HepG2 (cell line): Measurements from ENCODE around the gene CEACAM21. TPM values are rescaled to one million over a fixed set of nuclear protein-coding genes. Genes with fewer than 3 reads are reported as not detected.

Experiments used
- ATAC-seq: fragments of 200-7000 bp; cut with Tn5 transposase; 3 replicates; pipeline ENCODE4 v1.9.1; 2020; ENCODE audit warnings: mild to moderate bottlenecking, moderate library complexity
- BruUV-seq: library from RNA; stranded (reverse); fragments of 400-500 nt; replicated peaks from 2 replicates; lab custom pipeline; 2021; lab: Mats Ljungman, UMichigan
- CTCF ChIA-PET: fragments of 300-600 bp; formaldehyde crosslinking; extraction: SDS; loops from one replicate; lab custom pipeline; 2021; ENCODE audit warnings: low total read pairs, inconsistent platforms, low intra/inter-chr PET ratio; lab: Yijun Ruan, JAX
- POLR2A ChIA-PET: fragments of 350-600 bp; sonication (Branson Sonifier 250); formaldehyde crosslinking; loops from one replicate; lab custom pipeline; 2020; ENCODE audit warnings: antibody characterized with exemption, inconsistent platforms; lab: Yijun Ruan, JAX
- DNase-seq: peaks from one replicate; pipeline ENCODE4 v3.0.0-alpha.2; 2015; ENCODE audit warnings: low spot score
- FAIRE-seq: peaks from 3 replicates; lab custom pipeline; 2011; peaks lifted over from hg19 to GRCh38; lab: Jason Lieb, UNC
- H2AFZ ChIP-seq: one replicate; pipeline ENCODE4 v1.6.1; 2011; ENCODE audit warnings: low read length, inconsistent platforms
- H3K27ac ChIP-seq: fragments of 300-600 bp; 3 replicates; pipeline ENCODE4 v1.8.0; 2011; ENCODE audit warnings: mixed run types, mild to moderate bottlenecking, mixed read lengths, low read length, inconsistent platforms; ENCODE audit not compliant: insufficient read depth; ENCODE audit errors: extremely low read length
- H3K27me3 ChIP-seq, 2 experiments: fragments of 200-600 bp in 1 of 2; 2 replicates in 1 of 2; 3 replicates in 1 of 2; pipeline versions ENCODE4 v1.6.0 to v1.8.0; 2011; ENCODE audit warnings: low read length in 2 of 2, mild to moderate bottlenecking in 2 of 2, moderate library complexity in 2 of 2, inconsistent platforms in 1 of 2; ENCODE audit not compliant: insufficient read depth in 2 of 2, control insufficient read depth in 1 of 2
- H3K36me3 ChIP-seq, 2 experiments: fragments of 200-600 bp in 1 of 2; replicated peaks in 1 of 2; 2 replicates in 1 of 2; 3 replicates in 1 of 2; pipeline versions ENCODE4 v1.5.1 to v1.8.0; 2011; ENCODE audit warnings: low read length in 2 of 2, inconsistent platforms in 1 of 2; ENCODE audit not compliant: insufficient read depth in 2 of 2, control insufficient read depth in 1 of 2
- H3K4me1 ChIP-seq: 2 replicates; pipeline ENCODE4 v1.5.1; 2012; ENCODE audit warnings: low read length, inconsistent platforms; ENCODE audit not compliant: insufficient read depth
- H3K4me2 ChIP-seq: 2 replicates; pipeline ENCODE4 v1.6.0; 2011; ENCODE audit warnings: low read depth, low read length, inconsistent platforms
- H3K4me3 ChIP-seq, 3 experiments: fragments of 200-600 bp in 1 of 3; sonication (generic), shearing (Covaris generic) in 1 of 3; replicated peaks in 1 of 3; 2 replicates each; pipeline ENCODE4 v1.5.1; 2011 to 2016; ENCODE audit warnings: low read length in 3 of 3, inconsistent platforms in 2 of 3, low read depth in 2 of 3, mild to moderate bottlenecking in 2 of 3, control low read depth in 1 of 3, mixed read lengths in 1 of 3; ENCODE audit not compliant: insufficient read depth in 1 of 3
- H3K79me2 ChIP-seq: one replicate; pipeline ENCODE4 v1.6.1; 2011; ENCODE audit warnings: low read length, inconsistent platforms; ENCODE audit not compliant: insufficient read depth
- H3K9ac ChIP-seq: 2 replicates; pipeline ENCODE4 v1.6.0; 2011; ENCODE audit warnings: mild to moderate bottlenecking, low read depth, low read length, inconsistent platforms; ENCODE audit not compliant: insufficient read depth
- H3K9me3 ChIP-seq: 2 replicates; pipeline ENCODE4 v1.5.1; 2012; ENCODE audit warnings: mild to moderate bottlenecking, low read length
- H4K20me1 ChIP-seq: 2 replicates; pipeline ENCODE4 v1.6.0; 2011; ENCODE audit warnings: inconsistent platforms, mild to moderate bottlenecking, low read length, moderate library complexity; ENCODE audit not compliant: insufficient read depth
- ARID5B ChIP-seq: IDR thresholded peaks from 2 replicates; pipeline ENCODE4 v1.4.0; 2020; ENCODE audit warnings: mild to moderate bottlenecking, missing genetic modification reagents
- DBP ChIP-seq: sonication (generic); formaldehyde crosslinking; IDR thresholded peaks from 2 replicates; pipeline ENCODE4 v1.4.0; 2020; ENCODE audit warnings: missing genetic modification reagents; ENCODE audit errors: not compliant biosample characterization
- MTF2 ChIP-seq: sonication (generic); formaldehyde crosslinking; IDR thresholded peaks from 2 replicates; pipeline ENCODE4 v1.5.0; 2020; ENCODE audit warnings: missing genetic modification reagents, borderline replicate concordance
- MXD3 ChIP-seq: IDR thresholded peaks from 2 replicates; pipeline ENCODE4 v1.6.1; 2016; ENCODE audit warnings: mild to moderate bottlenecking, missing biosample characterization, missing genetic modification reagents
- PCBP2 ChIP-seq: fragments of 200-400 bp; formaldehyde crosslinking; optimal IDR thresholded peaks from 2 replicates; pipeline ENCODE3; 2018; ENCODE audit warnings: low read length, low read depth; ENCODE audit not compliant: poor library complexity, severe bottlenecking
- SRSF9 ChIP-seq: fragments of 200-400 bp; formaldehyde crosslinking; IDR thresholded peaks from 2 replicates; pipeline ENCODE4 v1.6.1; 2018; ENCODE audit warnings: borderline replicate concordance, mild to moderate bottlenecking, low read depth, low read length; ENCODE audit not compliant: insufficient read depth, poor library complexity, severe bottlenecking
- ZBTB14 ChIP-seq: sonication (generic); formaldehyde crosslinking; IDR thresholded peaks from 2 replicates; pipeline ENCODE4 v1.4.0; 2020; ENCODE audit warnings: missing genetic modification reagents
- ZNF30 ChIP-seq: sonication (generic); formaldehyde crosslinking; IDR thresholded peaks from 2 replicates; pipeline ENCODE4 v1.5.0; 2020; ENCODE audit warnings: mild to moderate bottlenecking, missing genetic modification reagents
- ZNF414 ChIP-seq: sonication (generic); formaldehyde crosslinking; IDR thresholded peaks from 2 replicates; pipeline ENCODE4 v1.5.0; 2020; ENCODE audit warnings: missing genetic modification reagents
- ZNF770 ChIP-seq: sonication (generic); formaldehyde crosslinking; IDR thresholded peaks from 2 replicates; pipeline ENCODE4 v1.5.0; 2020; ENCODE audit warnings: mild to moderate bottlenecking, missing genetic modification reagents
- ZNF878 ChIP-seq: sonication (generic); formaldehyde crosslinking; IDR thresholded peaks from 2 replicates; pipeline ENCODE4 v1.8.1; 2023; ENCODE audit warnings: mild to moderate bottlenecking, missing genetic modification reagents, moderate library complexity
- WGBS: methylation state at CpG from one replicate; pipeline ENCODE4 v1.1.6; 2017; ENCODE audit warnings: low lambda C conversion rate; 5-methylcytosine and 5-hydroxymethylcytosine counted together
- in situ Hi-C: cut with HindIII; loops from 2 replicates; pipeline ENCODE4 v1.10.0; 2017; ENCODE audit warnings: low pct_unique_long_range_greater_than_20kb; ENCODE audit not compliant: extremely low pct_ligation_motif_present
- intact Hi-C: fragments of 100-400 bp; cut with micrococcal nuclease; formaldehyde crosslinking; loops from one replicate; pipeline ENCODE4 v1.10.0; 2022; ENCODE audit not compliant: unreplicated experiment
- polyA plus RNA-seq, 8 experiments: library from polyadenylated mRNA; depleted of rRNA in 3 of 8; stranded (reverse) in 7 of 8; unstranded in 1 of 8; fragments of >200 nt; fragmentation: Illumina TruSeq in 4 of 8; extraction: Trizol in 4 of 8; gene quantifications; 2 replicates each; pipeline versions ENCODE4 v1.2.1 to v1.2.3, GENCODE V29; 2011 to 2016; ENCODE audit warnings: low read depth in 4 of 8, missing spikeins in 1 of 8, mixed read lengths in 1 of 8; ENCODE audit not compliant: insufficient read depth in 1 of 8
- total RNA-seq, 5 experiments: library from RNA; depleted of rRNA; stranded (reverse); fragments of >200 nt; fragmentation: Illumina TruSeq; extraction: Trizol; gene quantifications; 2 replicates each; pipeline ENCODE4 v1.2.3, GENCODE V29; 2016; ENCODE audit warnings: low read depth in 1 of 5

CEACAM21 gene
- total and polyA plus RNA-seq, 2 of the 13 experiments (the other 11 are each of a cell fraction or from before 2014, with no cell fraction given), result 0.05 TPM; not detected in 1

GRCh38 chr19:41547569-41547968 lies 28.4 kb upstream of the CEACAM21 start:
- no peak overlapping the region for H3K4me2 ChIP-seq
- no peak overlapping the region for H2AFZ ChIP-seq
- DNase-seq (no peak), FAIRE-seq (no peak), ATAC-seq (no peak)
- H3K27me3 ChIP-seq, result peaks cover 1 to 33% of the 10 kb centered on the region in 2 experiments; a peak in 3 of 5 replicates
- no peaks in the 10 kb centered on the region for H3K79me2 ChIP-seq
- no peak overlapping the region for H3K27ac ChIP-seq
- WGBS, result 0% methylated on average over 2 of the region's 2 CpGs
- peaks cover 9% of the 10 kb centered on the region for H3K4me1 ChIP-seq
- BruUV-seq, result no TSS peak
- POLR2A ChIA-PET, result no interaction called here
- in situ Hi-C loops, result no loop called here
- no peak overlapping the region for H3K9ac ChIP-seq
- H3K9me3 ChIP-seq, result no peaks in the 10 kb centered on the region
- no peaks in the 10 kb centered on the region for H4K20me1 ChIP-seq
- no peaks in the 10 kb centered on the region for H3K36me3 ChIP-seq
- CTCF ChIA-PET, result no interaction called here
- intact Hi-C loops, result no loop called here
- no peak overlapping the region for H3K4me3 ChIP-seq
- TF ChIP-seq ZNF770 (CRISPR knock-in tag) (no peak), ZNF30 (CRISPR knock-in tag) (no peak), SRSF9 (no peak), ZNF414 (no peak), ARID5B (CRISPR knock-in tag) (no peak), ZBTB14 (CRISPR knock-in tag) (no peak), MXD3 (no peak), MTF2 (no peak), ZNF878 (CRISPR knock-in tag) (no peak), DBP (CRISPR knock-in tag) (no peak), PCBP2 (no peak)
